ENCODE results near the gene WFIKKN2.

Gene WFIKKN2

GRCh38 chr17:50835301-50836234 is at the start of gene WFIKKN2:
TSS of gene WFIKKN2 (plus strand) at chr17:50835586. CDS start at chr17:50835938, 352 bp downstream.
- H3K4me1 Mint-ChIP-seq: peaks cover 50% of the 10 kb centered on the region
- H3K27me3 Mint-ChIP-seq (ENCODE audit: low read depth): peaks cover 19% of the 10 kb centered on the region
- H3K9me3 Mint-ChIP-seq: no peaks in the 10 kb centered on the region
- H3K36me3 Mint-ChIP-seq (ENCODE audit: low read depth): no peaks in the 10 kb centered on the region
- TF ChIP-seq CTCF (IDR thresholded peaks at IDR 0.05; ENCODE audit: unreplicated experiment in 3 of 3): no peak
- peak within 1 kb of the TSS; percentile 87 to 97 (median 92) for H3K27ac Mint-ChIP-seq
- peak within 1 kb of the TSS; percentile 48 to 58 (median 56) for H3K4me3 Mint-ChIP-seq

- Mint-ChIP-seq H3K36me3 (ENCODE audit: low read depth) (no peaks in the 10 kb centered on the region), H3K27ac (peak overlapping the region in 2 of 3 experiments; percentile 70 to 75), H3K4me3 (no peak overlapping the region), H3K9me3 (no peaks in the 10 kb centered on the region), H3K27me3 (ENCODE audit: low read depth) (no peaks in the 10 kb centered on the region), H3K4me1 (peaks cover 14% of the 10 kb centered on the region)
- TF ChIP-seq CTCF (IDR thresholded peaks at IDR 0.05; ENCODE audit: unreplicated experiment in 3 of 3): no peak
These were observed 49.3 kb upstream of the WFIKKN2 start for GRCh38 chr17:50785946-50786570.

GRCh38 chr17:50787106-50787505 is 48.3 kb upstream of the WFIKKN2 start:
- no peak for TF ChIP-seq CTCF (IDR thresholded peaks at IDR 0.05; ENCODE audit: unreplicated experiment in 3 of 3)
- peaks cover 14% of the 10 kb centered on the region for H3K4me1 Mint-ChIP-seq

GRCh38 chr17:50790618-50791017 is 44.8 kb upstream of the WFIKKN2 start:
- peak overlapping the region in 2 of 3 experiments; percentile 14 to 42 for H3K27ac Mint-ChIP-seq
- no peaks in the 10 kb centered on the region for H3K36me3 Mint-ChIP-seq (ENCODE audit: low read depth)
- no peaks in the 10 kb centered on the region for H3K27me3 Mint-ChIP-seq (ENCODE audit: low read depth)
- H3K9me3 Mint-ChIP-seq: no peaks in the 10 kb centered on the region
- no peak overlapping the region for H3K4me3 Mint-ChIP-seq
- H3K4me1 Mint-ChIP-seq: peaks cover 19% of the 10 kb centered on the region
- no peak for TF ChIP-seq CTCF (IDR thresholded peaks at IDR 0.05; ENCODE audit: unreplicated experiment in 3 of 3)

More at GRCh38 chr17:50787106-50787505, 48.3 kb upstream of the WFIKKN2 start:
- no peaks in the 10 kb centered on the region for H3K36me3 Mint-ChIP-seq (ENCODE audit: low read depth)
- no peaks in the 10 kb centered on the region for H3K9me3 Mint-ChIP-seq
- no peak overlapping the region for H3K4me3 Mint-ChIP-seq
- no peaks in the 10 kb centered on the region for H3K27me3 Mint-ChIP-seq (ENCODE audit: low read depth)
- H3K27ac Mint-ChIP-seq: peak overlapping the region in 2 of 3 experiments; percentile 62 to 63

GRCh38 chr17:50792132-50792531 is 43.3 kb upstream of the WFIKKN2 start:
- peaks cover 10% of the 10 kb centered on the region for H3K4me1 Mint-ChIP-seq
- no peak for TF ChIP-seq CTCF (IDR thresholded peaks at IDR 0.05; ENCODE audit: unreplicated experiment in 3 of 3)
- H3K9me3 Mint-ChIP-seq: no peaks in the 10 kb centered on the region

More at GRCh38 chr17:50792132-50792531, 43.3 kb upstream of the WFIKKN2 start:
- no peak overlapping the region for H3K4me3 Mint-ChIP-seq
- no peaks in the 10 kb centered on the region for H3K27me3 Mint-ChIP-seq (ENCODE audit: low read depth)
- peak overlapping the region in 1 of 3 experiments; percentile 1 for H3K27ac Mint-ChIP-seq
- no peaks in the 10 kb centered on the region for H3K36me3 Mint-ChIP-seq (ENCODE audit: low read depth)

Data from nephron (organoid).